Activated naive CD8-positive, alpha-beta T cell treated with anti-CD3 and anti-CD28 coated beads for 36 hours (primary cell): ENCODE data around the gene RBM43. TPM values are rescaled to one million over a fixed set of nuclear protein-coding genes. Genes with fewer than 3 reads are reported as not detected.
"Not testable (repeated sequence)": the region's sequence is repeated elsewhere in the genome, so short reads cannot be mapped to it uniquely, and the experiment has no call there.

Experiments used
- DNase-seq: peaks from one replicate; pipeline ENCODE4 v3.0.0; 2021
- H3K27ac Mint-ChIP-seq: one replicate; pipeline ENCODE4 v1.8.0; 2022; ENCODE audit warnings: mild to moderate bottlenecking, moderate library complexity, mixed read lengths
- H3K27me3 Mint-ChIP-seq: one replicate; pipeline ENCODE4 v1.8.0; 2022; ENCODE audit warnings: mild to moderate bottlenecking, mixed read lengths
- H3K36me3 Mint-ChIP-seq: one replicate; pipeline ENCODE4 v1.8.0; 2021; ENCODE audit warnings: mild to moderate bottlenecking, mixed read lengths
- H3K4me1 Mint-ChIP-seq: one replicate; pipeline ENCODE4 v1.8.0; 2021; ENCODE audit warnings: mixed read lengths
- H3K4me3 Mint-ChIP-seq: one replicate; pipeline ENCODE4 v1.8.0; 2022; ENCODE audit warnings: mild to moderate bottlenecking, moderate library complexity, mixed read lengths
- H3K9me3 Mint-ChIP-seq: one replicate; pipeline ENCODE4 v1.8.0; 2022; ENCODE audit warnings: mixed read lengths
- total RNA-seq, 2 experiments: library from RNA; stranded (reverse); gene quantifications; one replicate each; pipeline ENCODE4 v1.2.3, GENCODE V29; 2021

The RBM43 gene
- total RNA-seq: 1 to 10 TPM; 4.2 to 4.8 TPM

DNA sequence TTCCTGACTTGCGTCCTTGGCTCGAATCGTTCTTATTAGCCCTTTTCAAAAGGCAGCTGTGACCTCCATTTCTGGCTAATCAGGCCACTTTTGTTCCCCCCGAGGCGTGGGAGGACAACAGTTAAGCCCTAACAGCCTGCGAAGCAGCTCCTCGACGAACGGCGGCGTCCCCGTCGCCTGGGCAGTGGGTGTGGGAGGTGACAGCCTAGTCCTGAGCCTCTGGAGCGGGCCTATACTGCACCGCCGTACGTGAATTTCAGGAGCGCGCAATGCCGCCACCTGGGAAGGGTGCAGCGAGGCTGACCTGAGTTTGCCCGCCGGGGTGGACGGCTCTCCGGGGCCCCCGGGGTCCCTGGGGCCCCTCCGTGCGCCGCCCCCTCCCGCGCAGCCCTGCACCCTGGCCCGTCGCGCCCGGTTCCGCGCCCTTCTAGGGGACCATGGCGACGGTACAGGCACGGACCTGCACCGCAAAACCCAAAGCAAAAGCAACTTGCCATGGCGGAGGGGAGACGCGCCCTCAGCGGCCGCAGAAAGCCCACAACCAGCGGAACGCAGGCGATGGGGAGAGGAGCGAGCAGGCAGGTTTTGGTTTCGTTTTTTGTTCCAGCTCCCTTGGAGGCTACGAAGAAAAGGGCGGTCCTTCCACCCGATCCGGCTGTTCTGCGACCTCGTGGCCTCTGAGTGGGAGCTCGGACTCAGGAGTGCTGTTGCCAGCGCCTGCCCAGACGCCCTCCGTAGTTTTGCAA, at the start of gene RBM43:
Gene RBM43, minus strand, starts transcription at position 633 of the 746 bp plus-strand sequence. Its CDS starts 136 bp downstream, at position 497.
- H3K27me3 Mint-ChIP-seq: no peaks in the 10 kb centered on the region
- H3K9me3 Mint-ChIP-seq: no peaks in the 10 kb centered on the region
- H3K36me3 Mint-ChIP-seq: peaks cover 4% of the 10 kb centered on the region
- peaks cover 21% of the 10 kb centered on the region for H3K4me1 Mint-ChIP-seq
- peak; percentile 86 for DNase-seq
- H3K4me3 Mint-ChIP-seq: peak within 1 kb of the TSS; percentile 92
- peak within 1 kb of the TSS; percentile 97 for H3K27ac Mint-ChIP-seq

DNA sequence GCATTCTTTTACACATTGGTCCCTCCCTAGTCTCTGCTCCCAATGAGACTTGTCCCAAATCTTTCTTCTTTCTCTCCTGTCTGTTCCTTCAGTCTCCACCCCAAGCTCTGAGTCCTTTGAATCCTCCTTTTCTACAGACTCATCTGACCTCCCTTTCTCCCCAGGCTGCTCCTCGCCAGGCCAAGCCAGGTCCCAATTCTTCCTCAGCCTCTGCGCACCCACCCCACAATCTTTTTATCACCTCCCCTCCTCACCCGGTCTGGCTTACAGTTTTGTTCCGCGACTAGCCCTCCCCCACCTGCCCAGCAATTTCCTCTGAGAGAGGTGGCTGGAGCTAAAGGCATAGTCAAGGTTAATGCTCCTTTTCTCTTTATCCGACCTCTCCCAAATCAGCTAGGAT, 48.6 kb upstream of the RBM43 start:
- DNase-seq, H3K36me3 Mint-ChIP-seq, H3K27me3 Mint-ChIP-seq, H3K4me1 Mint-ChIP-seq, H3K9me3 Mint-ChIP-seq, H3K27ac Mint-ChIP-seq, H3K4me3 Mint-ChIP-seq: not testable (repeated sequence)

DNA sequence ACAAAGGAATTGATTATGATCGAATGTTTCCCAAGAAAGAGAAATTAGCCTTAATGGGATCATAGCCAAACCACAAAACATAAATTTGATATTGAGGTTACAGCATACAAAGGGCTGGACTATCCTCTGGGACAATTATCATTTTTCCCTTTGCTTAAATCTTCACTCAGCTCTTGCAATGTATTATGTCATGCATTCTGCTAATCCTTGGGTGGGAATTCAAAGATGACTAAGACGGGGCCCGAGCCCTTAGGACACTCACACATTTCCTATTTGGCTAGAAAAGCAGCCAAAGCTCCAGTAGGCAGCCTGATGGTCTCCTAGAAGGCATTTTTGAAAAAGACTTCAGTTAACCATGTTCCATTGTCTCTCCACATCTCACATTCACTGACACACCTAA, 45.0 kb upstream of the RBM43 start:
- Mint-ChIP-seq H3K4me3 (no peak overlapping the region), H3K27ac (no peak overlapping the region), H3K27me3 (no peaks in the 10 kb centered on the region), H3K4me1 (no peaks in the 10 kb centered on the region), H3K36me3 (no peaks in the 10 kb centered on the region), H3K9me3 (no peaks in the 10 kb centered on the region)
- no peak for DNase-seq

GRCh38 chr2:151305129-151305691, 43.5 kb upstream of the RBM43 start:
- H3K4me3 Mint-ChIP-seq: no peak overlapping the region
- no peak overlapping the region for H3K27ac Mint-ChIP-seq
- H3K4me1 Mint-ChIP-seq: no peaks in the 10 kb centered on the region
- no peaks in the 10 kb centered on the region for H3K9me3 Mint-ChIP-seq
- no peaks in the 10 kb centered on the region for H3K36me3 Mint-ChIP-seq
- no peaks in the 10 kb centered on the region for H3K27me3 Mint-ChIP-seq
- DNase-seq: no peak

- Mint-ChIP-seq H3K4me1 (peaks cover 6% of the 10 kb centered on the region), H3K27ac (no peak overlapping the region), H3K27me3 (no peaks in the 10 kb centered on the region), H3K36me3 (no peaks in the 10 kb centered on the region), H3K9me3 (no peaks in the 10 kb centered on the region), H3K4me3 (no peak overlapping the region)
- DNase-seq: no peak
These were observed 41.2 kb upstream of the RBM43 start for GRCh38 chr2:151302879-151303278.

DNA sequence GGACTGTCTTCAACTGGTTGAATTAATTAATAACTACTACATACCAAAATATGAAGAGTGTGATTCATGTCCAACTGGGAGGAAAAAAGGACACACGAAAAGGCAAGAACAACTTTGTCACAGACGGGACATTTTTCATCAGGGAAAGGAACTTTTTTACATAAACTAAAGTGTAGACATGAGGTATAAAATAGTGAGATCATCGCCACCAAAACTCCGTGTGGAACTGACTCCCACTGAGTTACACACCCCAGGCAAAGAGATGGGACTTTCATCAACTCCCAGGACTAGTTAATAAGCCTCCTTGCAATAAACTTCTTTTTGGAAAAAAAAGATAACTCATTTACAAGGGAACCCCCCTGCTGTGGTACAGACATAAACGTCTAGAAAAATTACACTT, 40.7 kb upstream of the RBM43 start:
- H3K36me3 Mint-ChIP-seq: no peaks in the 10 kb centered on the region
- peaks cover 7% of the 10 kb centered on the region for H3K4me1 Mint-ChIP-seq

DNA sequence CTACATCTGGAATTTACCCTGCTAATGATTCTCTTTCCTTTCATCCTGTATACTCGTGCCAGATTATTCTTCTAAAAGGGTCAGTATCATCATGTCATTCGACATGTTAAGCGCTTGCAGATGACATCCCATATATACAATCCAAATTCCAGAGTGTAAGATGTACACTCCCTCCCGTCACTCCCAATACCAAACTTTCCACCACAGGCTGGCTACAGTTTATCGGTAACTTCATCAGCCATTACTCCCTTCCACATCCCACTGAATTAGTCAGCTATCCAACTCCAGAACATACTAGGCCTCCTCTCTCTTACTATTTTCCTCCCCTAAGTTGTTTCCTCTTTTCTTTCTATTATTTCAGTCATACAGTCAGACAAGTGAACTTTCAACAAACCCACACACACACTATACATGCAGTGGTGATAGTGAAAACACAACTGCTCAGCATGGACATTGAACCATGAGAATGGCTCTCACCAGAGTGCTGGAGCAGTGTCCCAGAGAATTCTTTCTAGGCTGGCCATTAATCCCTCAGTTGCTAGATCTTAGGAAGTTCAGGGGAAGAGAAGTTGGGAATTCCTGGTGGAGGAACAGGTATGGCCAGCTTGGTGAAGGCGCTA, 38.4 kb upstream of the RBM43 start:
- peaks cover 7% of the 10 kb centered on the region for H3K4me1 Mint-ChIP-seq
- no peak overlapping the region for H3K4me3 Mint-ChIP-seq
- H3K36me3 Mint-ChIP-seq: no peaks in the 10 kb centered on the region
- H3K27me3 Mint-ChIP-seq: no peaks in the 10 kb centered on the region
- H3K9me3 Mint-ChIP-seq: no peaks in the 10 kb centered on the region
- DNase-seq: no peak
- no peak overlapping the region for H3K27ac Mint-ChIP-seq

More for the DNA sequence above, 40.7 kb upstream of the RBM43 start:
- Mint-ChIP-seq H3K4me3 (no peak overlapping the region), H3K27me3 (no peaks in the 10 kb centered on the region), H3K27ac (no peak overlapping the region), H3K9me3 (no peaks in the 10 kb centered on the region)
- no peak for DNase-seq

GRCh38 chr2:151297882-151298281, 36.2 kb upstream of the RBM43 start:
- H3K4me1 Mint-ChIP-seq: peaks cover 7% of the 10 kb centered on the region
- no peaks in the 10 kb centered on the region for H3K9me3 Mint-ChIP-seq
- H3K4me3 Mint-ChIP-seq: no peak overlapping the region
- H3K36me3 Mint-ChIP-seq: no peaks in the 10 kb centered on the region
- no peak for DNase-seq
- H3K27me3 Mint-ChIP-seq: no peaks in the 10 kb centered on the region
- peak overlapping the region; percentile 43 for H3K27ac Mint-ChIP-seq

GRCh38 chr2:151295926-151296325, 34.3 kb upstream of the RBM43 start:
- H3K27ac Mint-ChIP-seq, H3K27me3 Mint-ChIP-seq, DNase-seq, H3K9me3 Mint-ChIP-seq, H3K36me3 Mint-ChIP-seq, H3K4me1 Mint-ChIP-seq, H3K4me3 Mint-ChIP-seq: not testable (repeated sequence)

DNA sequence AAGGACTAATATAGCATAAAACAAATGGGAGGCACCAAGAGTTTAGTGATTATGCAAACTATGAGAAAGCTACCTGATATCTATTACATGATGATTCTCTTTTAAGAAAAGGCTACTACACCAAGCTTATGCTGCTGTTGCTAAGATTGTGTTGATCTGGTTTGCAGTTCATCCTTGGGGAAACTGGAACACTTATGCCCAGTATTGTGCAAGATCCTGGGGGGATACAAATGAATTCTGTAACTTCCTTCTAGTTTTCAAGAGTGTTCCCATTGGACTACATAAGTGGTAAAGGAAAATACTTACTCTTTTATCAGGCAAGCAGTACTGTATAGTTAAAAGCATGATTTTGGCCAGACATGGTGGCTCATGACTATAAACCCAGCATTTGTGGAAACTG, 30.9 kb upstream of the RBM43 start:
- H3K4me1 Mint-ChIP-seq: peaks cover 18% of the 10 kb centered on the region
- no peak overlapping the region for H3K27ac Mint-ChIP-seq
- no peak for DNase-seq
- no peaks in the 10 kb centered on the region for H3K9me3 Mint-ChIP-seq
- no peaks in the 10 kb centered on the region for H3K27me3 Mint-ChIP-seq
- no peak overlapping the region for H3K4me3 Mint-ChIP-seq
- peaks cover 10% of the 10 kb centered on the region for H3K36me3 Mint-ChIP-seq

- Mint-ChIP-seq H3K36me3 (peaks cover 14% of the 10 kb centered on the region), H3K27ac (no peak overlapping the region), H3K4me1 (peaks cover 22% of the 10 kb centered on the region), H3K4me3 (no peak overlapping the region), H3K9me3 (no peaks in the 10 kb centered on the region), H3K27me3 (no peaks in the 10 kb centered on the region)
- no peak for DNase-seq
These were observed 30.5 kb upstream of the RBM43 start for GRCh38 chr2:151292141-151292540.

DNA sequence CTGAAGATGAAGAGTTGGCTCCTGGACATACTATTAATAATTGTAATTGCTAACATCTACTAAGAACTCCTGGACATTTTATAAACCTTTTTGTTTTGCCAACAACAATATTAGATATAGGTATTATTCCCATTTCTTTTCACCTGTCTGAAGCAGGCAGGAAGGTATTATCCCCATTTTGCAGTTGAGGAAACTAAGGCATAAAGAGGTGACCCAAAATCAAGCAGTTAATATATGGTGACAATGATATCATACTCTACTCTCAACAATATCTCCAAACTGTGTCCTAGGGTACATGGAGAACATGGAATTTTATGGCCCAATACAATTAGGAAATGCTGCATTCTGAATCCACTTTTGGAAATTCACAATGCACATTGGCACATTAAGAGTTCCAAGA, 29.6 kb upstream of the RBM43 start:
- no peaks in the 10 kb centered on the region for H3K9me3 Mint-ChIP-seq

DNA sequence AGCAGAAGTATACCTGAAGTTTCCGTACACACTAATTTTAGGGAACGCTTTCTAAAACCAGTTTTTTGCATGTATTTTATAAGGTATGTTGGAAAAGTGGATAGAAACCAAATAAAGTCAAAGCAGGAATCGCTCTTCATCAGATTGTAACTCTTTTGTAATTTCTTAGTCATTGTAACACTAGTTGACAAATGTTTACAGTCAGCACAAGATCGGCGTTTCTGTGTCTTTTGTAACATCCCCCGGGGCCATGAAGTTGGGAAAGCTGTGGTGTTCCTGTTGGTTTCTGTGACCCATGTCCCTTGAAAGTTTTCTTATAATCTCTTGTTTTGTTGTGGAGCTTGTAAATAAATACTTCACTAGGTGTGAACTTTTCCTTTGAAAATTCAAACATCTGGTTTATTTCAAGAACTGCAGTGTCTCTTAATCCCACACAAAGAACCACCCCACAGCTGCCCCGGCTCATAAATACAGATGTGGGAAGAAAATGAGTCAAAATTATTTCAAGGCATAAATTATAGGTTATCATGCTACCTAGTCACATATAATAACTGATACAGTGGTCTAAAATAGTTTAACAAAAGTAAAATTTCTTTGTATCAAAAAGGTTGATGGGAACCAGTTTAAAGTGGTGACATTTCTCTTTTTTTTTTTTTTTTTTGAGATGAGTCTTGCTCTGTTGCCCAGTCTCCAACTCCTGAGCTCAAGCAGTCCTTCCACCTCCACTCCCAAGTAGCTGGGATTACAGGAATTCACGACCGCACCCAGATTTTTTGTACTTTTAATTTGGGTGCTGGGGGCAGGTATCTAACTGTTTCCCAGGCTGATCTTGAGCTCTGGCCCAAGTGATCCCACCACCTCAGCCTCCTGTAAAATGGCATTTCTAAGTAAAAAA, 28.6 kb upstream of the RBM43 start:
- Mint-ChIP-seq H3K27me3 (no peaks in the 10 kb centered on the region), H3K9me3 (no peaks in the 10 kb centered on the region), H3K4me1 (peaks cover 37% of the 10 kb centered on the region), H3K27ac (peak overlapping the region; percentile 96), H3K4me3 (peak overlapping the region; percentile 91), H3K36me3 (peaks cover 27% of the 10 kb centered on the region)
- no peak for DNase-seq

More for the DNA sequence above, 29.6 kb upstream of the RBM43 start:
- Mint-ChIP-seq H3K4me3 (no peak overlapping the region), H3K27ac (no peak overlapping the region), H3K4me1 (peaks cover 30% of the 10 kb centered on the region), H3K27me3 (no peaks in the 10 kb centered on the region), H3K36me3 (peaks cover 19% of the 10 kb centered on the region)
- no peak for DNase-seq

DNA sequence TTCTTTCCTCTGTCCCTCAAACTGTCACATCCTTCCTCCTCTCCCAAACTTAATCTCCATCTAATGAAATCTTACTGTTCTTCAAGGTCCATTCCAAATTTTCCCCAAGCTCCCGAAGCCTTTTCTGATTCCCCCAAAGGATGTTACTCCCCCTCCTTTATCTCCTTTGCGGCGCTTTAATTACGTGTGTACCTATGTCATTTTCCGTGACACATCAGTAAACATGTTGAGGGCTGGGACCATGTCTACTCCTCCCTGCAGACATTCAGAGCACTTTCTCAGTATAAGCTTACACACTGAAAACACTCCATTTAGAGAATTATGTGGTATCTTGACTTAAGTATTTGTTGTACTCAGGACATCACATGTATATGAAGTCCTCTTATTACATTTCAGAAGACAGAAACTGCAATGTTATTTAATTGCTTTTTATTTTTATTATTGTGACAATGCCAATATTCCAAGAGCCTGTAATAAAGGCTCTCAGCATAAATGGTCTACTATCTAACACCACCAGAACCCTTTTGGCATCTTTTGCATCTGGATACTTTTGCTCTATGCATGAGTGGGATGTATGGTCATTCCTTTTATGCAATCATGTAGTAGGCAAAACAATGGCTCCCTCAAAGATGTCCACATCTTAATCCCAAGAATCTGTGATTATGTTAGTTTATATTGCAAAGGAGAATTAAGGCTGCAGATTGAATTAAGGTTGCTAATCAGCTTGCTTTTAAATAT, 26.0 kb upstream of the RBM43 start:
- no peaks in the 10 kb centered on the region for H3K9me3 Mint-ChIP-seq
- no peak for DNase-seq
- peak overlapping the region; percentile 91 for H3K4me3 Mint-ChIP-seq
- H3K36me3 Mint-ChIP-seq: peaks cover 31% of the 10 kb centered on the region
- H3K27ac Mint-ChIP-seq: peak overlapping the region; percentile 96
- H3K4me1 Mint-ChIP-seq: peaks cover 43% of the 10 kb centered on the region
- H3K27me3 Mint-ChIP-seq: no peaks in the 10 kb centered on the region
